Kidney epithelial cell (primary cell): ENCODE measurements around the gene PLXNC1. TPM values are rescaled to one million over a fixed set of nuclear protein-coding genes. Genes with fewer than 3 reads are reported as not detected.

Source experiments
- DNase-seq: peaks from one replicate; pipeline ENCODE4 v3.0.0-alpha.2; 2010; ENCODE audit warnings: low read depth
- H3K27me3 ChIP-seq: 2 replicates; pipeline ENCODE4 v1.6.0; 2011; ENCODE audit warnings: low read length; ENCODE audit not compliant: control insufficient read depth, insufficient read depth
- H3K36me3 ChIP-seq: 2 replicates; pipeline ENCODE4 v1.5.1; 2011; ENCODE audit warnings: low read length; ENCODE audit not compliant: control insufficient read depth, insufficient read depth
- H3K4me3 ChIP-seq: 2 replicates; pipeline ENCODE4 v1.5.1; 2011; ENCODE audit warnings: low read depth, mild to moderate bottlenecking, control low read depth, low read length
- total RNA-seq: library from RNA; depleted of rRNA; stranded (reverse); fragments of >200 nt; gene quantifications from 2 replicates; pipeline ENCODE4 v1.2.3, GENCODE V29; 2015
- TF ChIP-seq, protein P1 (sequence below): IDR thresholded peaks from 2 replicates; pipeline ENCODE4 v1.5.1; 2011; ENCODE audit warnings: mild to moderate bottlenecking, moderate library complexity, low read length, control low read depth, inconsistent platforms; ENCODE audit not compliant: insufficient read depth, poor library complexity, severe bottlenecking

The PLXNC1 gene
- total RNA-seq, 1 donor from 2014 or later: 0.21 TPM

- TF ChIP-seq, protein P1, sequence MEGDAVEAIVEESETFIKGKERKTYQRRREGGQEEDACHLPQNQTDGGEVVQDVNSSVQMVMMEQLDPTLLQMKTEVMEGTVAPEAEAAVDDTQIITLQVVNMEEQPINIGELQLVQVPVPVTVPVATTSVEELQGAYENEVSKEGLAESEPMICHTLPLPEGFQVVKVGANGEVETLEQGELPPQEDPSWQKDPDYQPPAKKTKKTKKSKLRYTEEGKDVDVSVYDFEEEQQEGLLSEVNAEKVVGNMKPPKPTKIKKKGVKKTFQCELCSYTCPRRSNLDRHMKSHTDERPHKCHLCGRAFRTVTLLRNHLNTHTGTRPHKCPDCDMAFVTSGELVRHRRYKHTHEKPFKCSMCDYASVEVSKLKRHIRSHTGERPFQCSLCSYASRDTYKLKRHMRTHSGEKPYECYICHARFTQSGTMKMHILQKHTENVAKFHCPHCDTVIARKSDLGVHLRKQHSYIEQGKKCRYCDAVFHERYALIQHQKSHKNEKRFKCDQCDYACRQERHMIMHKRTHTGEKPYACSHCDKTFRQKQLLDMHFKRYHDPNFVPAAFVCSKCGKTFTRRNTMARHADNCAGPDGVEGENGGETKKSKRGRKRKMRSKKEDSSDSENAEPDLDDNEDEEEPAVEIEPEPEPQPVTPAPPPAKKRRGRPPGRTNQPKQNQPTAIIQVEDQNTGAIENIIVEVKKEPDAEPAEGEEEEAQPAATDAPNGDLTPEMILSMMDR: no peak
- H3K4me3 ChIP-seq: no peak overlapping the region
- peaks cover 2% of the 10 kb centered on the region for H3K27me3 ChIP-seq
- DNase-seq: no peak
- H3K36me3 ChIP-seq: no peaks in the 10 kb centered on the region
Measured at GRCh38 chr12:94242901-94243300, 94.5 kb downstream of the PLXNC1 start.

DNA sequence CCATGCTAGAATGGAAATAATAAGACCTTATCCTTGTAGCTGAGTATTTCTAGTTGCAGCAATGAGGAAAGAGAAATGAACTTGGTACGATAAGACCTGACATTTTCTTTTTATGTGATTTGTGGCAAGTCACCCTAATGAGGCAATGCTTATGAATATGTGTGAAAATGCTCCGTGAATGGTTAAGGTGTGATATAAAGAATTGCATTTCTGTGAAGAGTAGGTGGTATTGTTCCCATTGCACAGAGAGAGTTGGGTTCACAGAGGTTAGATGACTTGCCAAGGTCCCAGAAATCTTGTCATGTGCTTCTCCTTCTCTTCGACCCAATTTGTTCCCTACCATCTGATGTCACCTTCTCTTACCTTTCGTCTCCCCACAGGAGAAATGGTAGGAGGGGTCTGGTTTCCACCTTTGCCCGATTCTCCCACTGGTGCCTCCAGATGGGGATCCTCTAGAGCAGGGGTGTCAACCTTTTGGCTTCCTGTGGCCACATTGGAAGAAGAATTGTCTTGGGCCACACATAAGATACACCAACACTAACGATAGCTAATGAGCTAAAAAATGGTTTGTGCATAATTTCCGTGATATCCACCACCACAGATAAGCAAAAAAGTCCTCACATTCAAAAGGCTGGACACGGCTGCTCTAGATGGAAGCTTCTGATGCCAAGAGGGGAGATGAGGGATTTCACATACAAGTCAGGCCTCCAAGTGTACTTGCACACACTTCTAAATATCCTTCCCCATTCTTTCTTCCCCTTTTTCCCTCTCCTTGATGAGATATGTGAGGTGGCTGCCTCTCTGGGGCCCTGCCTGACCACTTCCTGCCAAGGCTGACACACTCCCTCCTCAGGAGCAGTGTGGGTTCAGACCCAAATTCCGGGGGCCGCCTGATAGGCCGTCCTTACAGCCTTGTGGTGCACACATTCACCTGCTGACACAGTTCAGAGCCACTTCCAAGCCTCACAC, 96.1 kb downstream of the PLXNC1 start:
- TF ChIP-seq, protein P1: no peak
- DNase-seq: no peak
- H3K27me3 ChIP-seq: peaks cover 2% of the 10 kb centered on the region

GRCh38 chr12:94245631-94246383, 97.4 kb downstream of the PLXNC1 start:
- no peaks in the 10 kb centered on the region for H3K36me3 ChIP-seq
- TF ChIP-seq, protein P1: no peak
- H3K4me3 ChIP-seq: no peak overlapping the region
- H3K27me3 ChIP-seq: no peaks in the 10 kb centered on the region
- no peak for DNase-seq

More for the DNA sequence above, 96.1 kb downstream of the PLXNC1 start:
- Histone ChIP-seq H3K36me3 (no peaks in the 10 kb centered on the region), H3K4me3 (no peak overlapping the region)

GRCh38 chr12:94247246-94247645, 98.9 kb downstream of the PLXNC1 start:
- TF ChIP-seq, protein P1: no peak
- no peaks in the 10 kb centered on the region for H3K36me3 ChIP-seq
- H3K27me3 ChIP-seq: no peaks in the 10 kb centered on the region
- no peak for DNase-seq
- no peak overlapping the region for H3K4me3 ChIP-seq

DNA sequence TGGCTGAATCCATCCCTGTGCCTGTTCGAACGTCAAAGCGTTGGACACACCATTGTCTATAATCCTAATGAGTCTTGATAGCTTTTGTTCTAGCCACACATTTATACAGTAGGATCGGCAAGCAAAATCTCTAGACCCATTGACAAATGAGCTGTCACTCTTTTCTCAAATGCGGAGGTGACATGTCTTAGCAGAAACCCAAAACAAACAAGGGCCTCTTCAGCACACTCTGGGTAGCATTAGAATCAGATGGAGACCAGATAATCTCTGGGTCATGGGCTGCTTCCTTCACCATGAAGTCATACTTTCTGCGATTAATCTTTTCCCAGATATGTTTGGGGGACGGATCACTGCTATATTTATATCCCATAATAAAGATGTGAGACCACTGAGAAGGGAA, 100.2 kb downstream of the PLXNC1 start:
- Histone ChIP-seq H3K27me3 (no peaks in the 10 kb centered on the region), H3K36me3 (no peaks in the 10 kb centered on the region), H3K4me3 (no peak overlapping the region)
- TF ChIP-seq, protein P1: no peak
- no peak for DNase-seq
